Tibial artery (tissue), 4 donors: ENCODE data around the gene ARFGEF2.
"Not testable (repeated sequence)": the region's sequence is repeated elsewhere in the genome, so short reads cannot be mapped to it uniquely, and the experiment has no call there.

Experiments used
- DNase-seq, 2 donors: peaks; one replicate each; pipeline ENCODE4 v3.0.0-alpha.2; 2019
- H3K27ac ChIP-seq, 2 donors: fragments of 200-600 bp; sonication (generic) in 1 of 2; 1 replicate in 1 of 2; 2 replicates in 1 of 2; pipeline ENCODE4 v1.5.1; 2018 to 2019; ENCODE audit warnings: mild to moderate bottlenecking in 1 of 2
- H3K27me3 ChIP-seq, 2 donors: fragments of 200-600 bp; sonication (generic) in 1 of 2; one replicate each; pipeline versions ENCODE4 v1.5.1 to v1.6.0; 2016 to 2019
- H3K36me3 ChIP-seq, 3 donors: fragments of 200-600 bp; sonication (generic) in 2 of 3; one replicate each; pipeline ENCODE4 v1.5.1; 2016 to 2019; ENCODE audit warnings: mild to moderate bottlenecking in 2 of 3
- H3K4me1 ChIP-seq, 4 donors: fragments of 200-600 bp; sonication (generic) in 2 of 4; 1 replicate in 3 of 4; 2 replicates in 1 of 4; pipeline ENCODE4 v1.5.1; 2016 to 2019
- H3K4me3 ChIP-seq, 2 donors: fragments of 200-600 bp; sonication (generic) in 1 of 2; 1 replicate in 1 of 2; 2 replicates in 1 of 2; pipeline ENCODE4 v1.5.1; 2018 to 2019; ENCODE audit warnings: mild to moderate bottlenecking in 2 of 2
- H3K9me3 ChIP-seq, 3 donors: fragments of 200-600 bp; sonication (generic) in 1 of 3; one replicate each; pipeline ENCODE4 v1.5.1; 2016 to 2019
- intact Hi-C: fragments of 100-400 bp; cut with DNase I; formaldehyde crosslinking; loops from one replicate; pipeline ENCODE4 v1.15.0; 2023; ENCODE audit warnings: low total_unique reads
- TF ChIP-seq, protein P1 (sequence below), 2 experiments: fragments of 200-600 bp in 1 of 2; fragments of 450-650 bp in 1 of 2; IDR thresholded peaks; one replicate each; pipeline ENCODE4 v1.5.1; 2017 to 2019; ENCODE audit warnings: antibody characterized with exemption in 2 of 2, mild to moderate bottlenecking in 1 of 2, moderate library complexity in 1 of 2

Gene ARFGEF2

GRCh38 chr20:48930878-48931277 lies 9.4 kb downstream of the ARFGEF2 start:
- no peaks in the 10 kb centered on the region for H3K36me3 ChIP-seq
- no peak for DNase-seq
- no peaks in the 10 kb centered on the region for H3K9me3 ChIP-seq
- H3K4me3 ChIP-seq = no peak overlapping the region
- intact Hi-C loops = no loop called here
- H3K27me3 ChIP-seq = no peaks in the 10 kb centered on the region
- H3K4me1 ChIP-seq = peaks cover 0 to 67% (median 42%) of the 10 kb centered on the region in 4 donors
- H3K27ac ChIP-seq = peak overlapping the region; percentile 8 to 61
- TF ChIP-seq, protein P1, sequence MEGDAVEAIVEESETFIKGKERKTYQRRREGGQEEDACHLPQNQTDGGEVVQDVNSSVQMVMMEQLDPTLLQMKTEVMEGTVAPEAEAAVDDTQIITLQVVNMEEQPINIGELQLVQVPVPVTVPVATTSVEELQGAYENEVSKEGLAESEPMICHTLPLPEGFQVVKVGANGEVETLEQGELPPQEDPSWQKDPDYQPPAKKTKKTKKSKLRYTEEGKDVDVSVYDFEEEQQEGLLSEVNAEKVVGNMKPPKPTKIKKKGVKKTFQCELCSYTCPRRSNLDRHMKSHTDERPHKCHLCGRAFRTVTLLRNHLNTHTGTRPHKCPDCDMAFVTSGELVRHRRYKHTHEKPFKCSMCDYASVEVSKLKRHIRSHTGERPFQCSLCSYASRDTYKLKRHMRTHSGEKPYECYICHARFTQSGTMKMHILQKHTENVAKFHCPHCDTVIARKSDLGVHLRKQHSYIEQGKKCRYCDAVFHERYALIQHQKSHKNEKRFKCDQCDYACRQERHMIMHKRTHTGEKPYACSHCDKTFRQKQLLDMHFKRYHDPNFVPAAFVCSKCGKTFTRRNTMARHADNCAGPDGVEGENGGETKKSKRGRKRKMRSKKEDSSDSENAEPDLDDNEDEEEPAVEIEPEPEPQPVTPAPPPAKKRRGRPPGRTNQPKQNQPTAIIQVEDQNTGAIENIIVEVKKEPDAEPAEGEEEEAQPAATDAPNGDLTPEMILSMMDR (IDR thresholded peaks at IDR 0.05) = no peak

DNA sequence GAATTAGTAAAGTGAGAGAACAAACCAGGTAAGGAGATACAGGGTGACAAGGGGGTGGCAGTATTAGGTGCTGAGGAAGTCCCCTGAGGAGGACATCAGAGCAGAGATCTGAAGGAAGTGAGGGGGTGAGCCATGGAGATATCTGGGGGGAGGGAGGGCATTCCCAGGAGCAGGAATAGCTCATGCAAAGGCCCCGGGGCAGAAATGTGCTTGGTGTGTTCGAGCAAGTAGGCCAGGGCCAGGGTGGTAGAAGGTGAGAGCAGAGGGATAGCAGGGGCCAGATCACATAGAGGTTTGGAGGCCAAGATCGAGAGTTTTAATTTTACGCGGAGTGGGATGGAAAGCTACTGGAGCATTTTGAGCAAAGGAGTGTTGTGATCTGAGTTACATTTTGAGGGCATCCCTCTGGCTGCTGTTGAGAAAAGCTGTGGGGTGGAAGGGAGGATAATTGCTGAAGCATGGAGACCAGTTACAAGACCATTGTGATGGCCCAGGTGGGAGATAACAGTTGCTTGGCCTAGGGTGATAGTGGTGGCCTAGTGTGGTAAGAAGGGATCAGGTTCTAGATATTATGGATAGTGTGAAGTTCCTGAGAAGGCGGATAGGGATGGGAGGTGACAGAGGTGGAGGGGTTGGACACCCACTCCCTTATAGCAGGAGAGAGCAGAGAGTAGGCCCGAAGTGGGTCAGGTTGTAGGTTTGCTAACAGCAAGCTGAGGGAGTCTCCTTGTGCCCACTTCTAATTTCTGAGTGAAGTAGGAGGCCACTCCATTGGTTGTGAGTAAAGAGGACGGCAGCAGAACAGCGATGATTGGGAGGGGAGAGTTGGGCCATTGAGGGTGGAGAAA lies 10.2 kb downstream of the ARFGEF2 start:
- Histone ChIP-seq H3K9me3 (no peaks in the 10 kb centered on the region), H3K4me1 (peaks cover 0 to 63% (median 39%) of the 10 kb centered on the region in 4 donors), H3K27me3 (no peaks in the 10 kb centered on the region), H3K36me3 (no peaks in the 10 kb centered on the region), H3K27ac (peak overlapping the region in 1 of 2 donors; percentile 61), H3K4me3 (no peak overlapping the region)
- intact Hi-C loops = no loop called here
- DNase-seq = no peak
- TF ChIP-seq, protein P1 (IDR thresholded peaks at IDR 0.05) = no peak

GRCh38 chr20:48932375-48932941 lies 10.9 kb downstream of the ARFGEF2 start:
- TF ChIP-seq, protein P1 (IDR thresholded peaks at IDR 0.05) = no peak
- peaks cover 0 to 62% (median 36%) of the 10 kb centered on the region in 4 donors for H3K4me1 ChIP-seq
- peaks cover 0 to 4% (median 0%) of the 10 kb centered on the region in 3 donors for H3K36me3 ChIP-seq
- no peak for DNase-seq
- H3K9me3 ChIP-seq = no peaks in the 10 kb centered on the region
- no peaks in the 10 kb centered on the region for H3K27me3 ChIP-seq
- H3K27ac ChIP-seq = no peak overlapping the region
- intact Hi-C loops = no loop called here
- H3K4me3 ChIP-seq = no peak overlapping the region

GRCh38 chr20:48933017-48933766 lies 11.7 kb downstream of the ARFGEF2 start:
- TF ChIP-seq, protein P1 (IDR thresholded peaks at IDR 0.05) = no peak
- H3K9me3 ChIP-seq = no peaks in the 10 kb centered on the region
- DNase-seq = no peak
- intact Hi-C loops = no loop called here
- no peaks in the 10 kb centered on the region for H3K27me3 ChIP-seq
- peaks cover 0 to 4% (median 0%) of the 10 kb centered on the region in 3 donors for H3K36me3 ChIP-seq
- peaks cover 0 to 58% (median 36%) of the 10 kb centered on the region in 4 donors for H3K4me1 ChIP-seq
- H3K4me3 ChIP-seq = no peak overlapping the region
- no peak overlapping the region for H3K27ac ChIP-seq

GRCh38 chr20:48934273-48934877 lies 12.9 kb downstream of the ARFGEF2 start:
- H3K4me3 ChIP-seq, H3K27me3 ChIP-seq, H3K27ac ChIP-seq, DNase-seq, intact Hi-C loops, H3K36me3 ChIP-seq, H3K9me3 ChIP-seq: not testable (repeated sequence)
- peaks cover 0 to 47% (median 27%) of the 10 kb centered on the region in 4 donors for H3K4me1 ChIP-seq

DNA sequence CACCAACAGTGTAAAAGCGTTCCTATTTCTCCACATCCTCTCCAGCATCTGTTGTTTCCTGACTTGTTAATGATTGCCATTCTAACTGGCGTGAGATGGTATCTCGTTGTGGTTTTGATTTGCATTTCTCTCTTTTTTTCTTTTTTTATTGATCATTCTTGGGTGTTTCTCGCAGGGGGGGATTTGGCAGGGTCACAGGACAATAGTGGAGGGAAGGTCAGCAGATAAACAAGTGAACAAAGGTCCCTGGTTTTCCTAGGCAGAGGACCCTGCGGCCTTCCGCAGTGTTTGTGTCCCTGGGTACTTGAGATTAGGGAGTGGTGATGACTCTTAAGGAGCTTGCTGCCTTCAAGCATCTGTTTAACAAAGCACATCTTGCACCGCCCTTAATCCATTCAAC lies 13.5 kb downstream of the ARFGEF2 start:
- DNase-seq, H3K9me3 ChIP-seq, H3K27ac ChIP-seq, H3K27me3 ChIP-seq, intact Hi-C loops, H3K36me3 ChIP-seq, H3K4me3 ChIP-seq: not testable (repeated sequence)
- H3K4me1 ChIP-seq = peaks cover 0 to 41% (median 21%) of the 10 kb centered on the region in 4 donors

- H3K27me3 ChIP-seq, H3K27ac ChIP-seq, H3K36me3 ChIP-seq, H3K9me3 ChIP-seq, intact Hi-C loops, H3K4me3 ChIP-seq, DNase-seq: not testable (repeated sequence)
- peaks cover 0 to 28% (median 10%) of the 10 kb centered on the region in 4 donors for H3K4me1 ChIP-seq
Measured at GRCh38 chr20:48936178-48936577, 14.7 kb downstream of the ARFGEF2 start.
